Ovary (tissue), 3 donors: ENCODE data around the gene AFF3.

Experiments used
- EP300 ChIP-seq: sonication (generic); formaldehyde crosslinking; IDR thresholded peaks from one replicate; pipeline ENCODE4 v1.6.1; 2017; ENCODE audit warnings: antibody characterized with exemption
- POLR2A ChIP-seq: fragments of 450-650 bp; IDR thresholded peaks from one replicate; pipeline ENCODE4 v1.6.1; 2017; ENCODE audit warnings: antibody characterized with exemption, mild to moderate bottlenecking, moderate library complexity
- TF ChIP-seq, protein P1 (sequence below), 3 donors: fragments of 450-650 bp in 2 of 3; fragments of 200-600 bp in 1 of 3; IDR thresholded peaks; one replicate each; pipeline versions ENCODE4 v1.5.1 to v1.8.0; 2016 to 2022; ENCODE audit warnings: antibody characterized with exemption in 3 of 3, mild to moderate bottlenecking in 1 of 3
- donor health status: DM: no; HTN: no; CAD: no.

DNA sequence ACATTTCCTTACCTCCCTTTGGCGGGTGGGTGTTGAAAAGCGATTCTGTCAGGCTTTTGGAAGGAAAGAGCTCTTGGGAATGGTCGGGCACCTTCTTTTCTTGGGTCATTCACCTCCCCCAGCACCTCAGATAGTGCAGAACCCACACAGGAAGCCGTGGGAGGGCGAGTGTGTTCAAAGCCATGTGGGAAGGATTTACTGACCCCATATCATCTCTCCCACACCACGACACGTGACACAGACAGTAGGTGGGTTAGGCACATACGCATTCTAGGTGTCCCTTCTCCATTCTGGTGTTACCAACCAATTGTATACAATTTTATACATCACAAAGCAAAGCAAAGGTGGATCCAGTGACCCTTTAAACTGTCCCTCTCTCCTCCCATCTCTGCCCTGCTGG, 388.9 kb downstream of the AFF3 start:
- TF ChIP-seq, protein P1, sequence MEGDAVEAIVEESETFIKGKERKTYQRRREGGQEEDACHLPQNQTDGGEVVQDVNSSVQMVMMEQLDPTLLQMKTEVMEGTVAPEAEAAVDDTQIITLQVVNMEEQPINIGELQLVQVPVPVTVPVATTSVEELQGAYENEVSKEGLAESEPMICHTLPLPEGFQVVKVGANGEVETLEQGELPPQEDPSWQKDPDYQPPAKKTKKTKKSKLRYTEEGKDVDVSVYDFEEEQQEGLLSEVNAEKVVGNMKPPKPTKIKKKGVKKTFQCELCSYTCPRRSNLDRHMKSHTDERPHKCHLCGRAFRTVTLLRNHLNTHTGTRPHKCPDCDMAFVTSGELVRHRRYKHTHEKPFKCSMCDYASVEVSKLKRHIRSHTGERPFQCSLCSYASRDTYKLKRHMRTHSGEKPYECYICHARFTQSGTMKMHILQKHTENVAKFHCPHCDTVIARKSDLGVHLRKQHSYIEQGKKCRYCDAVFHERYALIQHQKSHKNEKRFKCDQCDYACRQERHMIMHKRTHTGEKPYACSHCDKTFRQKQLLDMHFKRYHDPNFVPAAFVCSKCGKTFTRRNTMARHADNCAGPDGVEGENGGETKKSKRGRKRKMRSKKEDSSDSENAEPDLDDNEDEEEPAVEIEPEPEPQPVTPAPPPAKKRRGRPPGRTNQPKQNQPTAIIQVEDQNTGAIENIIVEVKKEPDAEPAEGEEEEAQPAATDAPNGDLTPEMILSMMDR (IDR thresholded peaks at IDR 0.05), result no peak
- no peak for TF ChIP-seq POLR2A
- TF ChIP-seq EP300, result no peak
